Erythroblast (primary cell): Measurements from ENCODE around the gene SLIT2.

ENCODE experiments used
- GATA1 ChIP-seq: IDR thresholded peaks from 2 replicates; pipeline ENCODE4 v1.6.1; 2011; ENCODE audit warnings: low read depth, mild to moderate bottlenecking, control low read depth, low read length, moderate library complexity
- POLR2A ChIP-seq: IDR thresholded peaks from 2 replicates; pipeline ENCODE4 v1.6.1; 2011; ENCODE audit warnings: mild to moderate bottlenecking, low read length

DNA sequence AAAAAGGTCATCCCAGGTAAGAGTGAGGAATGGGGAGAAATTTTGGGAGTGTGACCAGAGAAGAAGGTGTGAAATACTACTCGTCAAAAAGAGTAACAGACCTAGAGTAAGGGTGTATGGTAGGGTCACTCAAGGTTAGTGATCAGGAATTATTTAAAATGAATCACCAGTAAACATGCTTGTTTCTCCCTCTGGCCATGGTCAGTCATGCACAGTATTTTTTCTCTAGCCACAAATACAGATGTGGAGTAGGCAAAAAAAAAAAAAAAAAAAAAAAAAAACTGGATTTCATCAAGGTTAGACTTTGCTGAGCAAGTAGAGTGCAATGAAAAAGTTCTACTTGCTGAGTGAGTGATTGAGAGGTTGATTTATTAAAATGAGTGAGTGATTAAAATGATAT, 34.2 kb upstream of the SLIT2 start:
- TF ChIP-seq POLR2A, result no peak
- no peak for TF ChIP-seq GATA1
